Upper lobe of left lung (tissue), 4 donors: ENCODE results near the gene DNAAF3.

ENCODE experiments used
- CTCF ChIP-seq, 6 experiments: fragments of 450-650 bp in 4 of 6; fragments of 200-600 bp in 2 of 6; sonication (generic) in 2 of 6; IDR thresholded peaks; one replicate each; pipeline ENCODE4 v1.5.1; 2016 to 2019; ENCODE audit warnings: antibody characterized with exemption in 6 of 6
- POLR2AphosphoS5 ChIP-seq, 2 donors: sonication (generic); formaldehyde crosslinking; IDR thresholded peaks; one replicate each; pipeline ENCODE4 v1.5.1; 2017; ENCODE audit warnings: antibody characterized with exemption in 2 of 2

GRCh38 chr19:55160986-55161365 is 5.4 kb downstream of the DNAAF3 start:
- no peak for TF ChIP-seq CTCF (IDR thresholded peaks at IDR 0.05)
- no peak for TF ChIP-seq POLR2AphosphoS5 (IDR thresholded peaks at IDR 0.05)
